ENCODE data around the gene NTMT1. TPM values are rescaled to one million over a fixed set of nuclear protein-coding genes. Genes with fewer than 3 reads are reported as not detected.

NTMT1 gene
- total and polyA plus RNA-seq, 9 of the 15 experiments (the other 6 are each of a cell fraction or from before 2014, with no cell fraction given) = 42.1 to 116 (median 74.7) TPM

DNA sequence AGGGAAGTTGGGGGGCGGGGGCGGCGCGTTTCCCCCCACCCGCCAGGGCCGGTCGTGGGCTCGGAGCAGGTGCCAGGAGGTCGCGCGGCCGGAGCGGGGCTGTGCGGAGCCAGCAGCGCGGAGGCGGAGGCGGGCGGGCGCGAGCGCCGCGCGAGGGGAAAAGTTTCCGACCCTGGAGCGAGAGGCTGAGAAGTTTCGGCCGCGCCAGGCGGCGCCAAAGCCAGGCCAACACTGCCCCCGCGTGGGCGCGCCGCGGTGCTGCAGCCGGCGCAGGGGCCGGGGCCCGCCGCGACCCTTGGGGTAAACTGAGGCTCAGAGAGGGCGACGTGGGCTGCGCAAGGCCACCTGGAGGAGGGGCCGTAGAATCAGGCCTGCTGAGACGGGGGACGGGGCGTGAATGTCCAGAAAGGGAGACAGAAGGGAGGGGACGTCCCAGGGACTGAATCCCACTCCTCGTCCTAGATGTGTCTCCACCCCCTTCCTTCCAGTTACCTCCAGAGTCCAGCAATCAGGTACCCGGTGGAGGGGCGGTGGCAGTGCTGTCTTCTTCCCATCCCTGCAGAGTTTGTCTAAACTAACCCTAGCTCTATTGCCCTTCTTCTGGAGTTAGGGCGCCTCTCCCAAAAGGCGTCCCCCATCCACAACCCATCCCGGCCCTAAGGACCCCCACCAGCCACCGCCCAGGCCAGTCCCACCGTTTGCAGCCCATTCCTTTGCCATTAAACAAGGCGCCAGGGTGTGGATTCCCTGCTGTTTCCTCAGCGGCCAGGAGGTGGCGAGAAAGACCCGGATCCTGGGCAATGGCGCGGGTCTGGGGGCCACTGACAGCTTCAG is 15.3 kb upstream of the NTMT1 start (continued):
- TF ChIP-seq, protein P1, sequence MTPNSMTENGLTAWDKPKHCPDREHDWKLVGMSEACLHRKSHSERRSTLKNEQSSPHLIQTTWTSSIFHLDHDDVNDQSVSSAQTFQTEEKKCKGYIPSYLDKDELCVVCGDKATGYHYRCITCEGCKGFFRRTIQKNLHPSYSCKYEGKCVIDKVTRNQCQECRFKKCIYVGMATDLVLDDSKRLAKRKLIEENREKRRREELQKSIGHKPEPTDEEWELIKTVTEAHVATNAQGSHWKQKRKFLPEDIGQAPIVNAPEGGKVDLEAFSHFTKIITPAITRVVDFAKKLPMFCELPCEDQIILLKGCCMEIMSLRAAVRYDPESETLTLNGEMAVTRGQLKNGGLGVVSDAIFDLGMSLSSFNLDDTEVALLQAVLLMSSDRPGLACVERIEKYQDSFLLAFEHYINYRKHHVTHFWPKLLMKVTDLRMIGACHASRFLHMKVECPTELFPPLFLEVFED (CRISPR knock-in tag; conservative IDR thresholded peaks at IDR 0.05) = no peak
- TF ChIP-seq ZNF76 (CRISPR knock-in tag; IDR thresholded peaks at IDR 0.05; ENCODE audit: borderline replicate concordance) (no peak), HNRNPL (IDR thresholded peaks at IDR 0.05; ENCODE audit: low read depth, low read length) (no peak), TFAM (CRISPR knock-in tag; conservative IDR thresholded peaks at IDR 0.05) (no peak), THRAP3 (IDR thresholded peaks at IDR 0.05; ENCODE audit: borderline replicate concordance) (no peak), SMAD2 (IDR thresholded peaks at IDR 0.05; ENCODE audit: low read depth, low read length) (no peak), KLF1 (tag; IDR thresholded peaks at IDR 0.05) (no peak)
- TF ChIP-seq, protein P2, sequence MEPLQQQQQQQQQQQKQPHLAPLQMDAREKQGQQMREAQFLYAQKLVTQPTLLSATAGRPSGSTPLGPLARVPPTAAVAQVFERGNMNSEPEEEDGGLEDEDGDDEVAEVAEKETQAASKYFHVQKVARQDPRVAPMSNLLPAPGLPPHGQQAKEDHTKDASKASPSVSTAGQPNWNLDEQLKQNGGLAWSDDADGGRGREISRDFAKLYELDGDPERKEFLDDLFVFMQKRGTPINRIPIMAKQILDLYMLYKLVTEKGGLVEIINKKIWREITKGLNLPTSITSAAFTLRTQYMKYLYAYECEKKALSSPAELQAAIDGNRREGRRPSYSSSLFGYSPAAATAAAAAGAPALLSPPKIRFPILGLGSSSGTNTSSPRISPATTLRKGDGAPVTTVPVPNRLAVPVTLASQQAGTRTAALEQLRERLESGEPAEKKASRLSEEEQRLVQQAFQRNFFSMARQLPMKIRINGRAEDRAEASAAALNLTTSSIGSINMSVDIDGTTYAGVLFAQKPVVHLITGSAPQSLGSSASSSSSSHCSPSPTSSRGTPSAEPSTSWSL (CRISPR knock-in tag; IDR thresholded peaks at IDR 0.05; ENCODE audit: borderline replicate concordance) = no peak
- TF ChIP-seq, protein P3, sequence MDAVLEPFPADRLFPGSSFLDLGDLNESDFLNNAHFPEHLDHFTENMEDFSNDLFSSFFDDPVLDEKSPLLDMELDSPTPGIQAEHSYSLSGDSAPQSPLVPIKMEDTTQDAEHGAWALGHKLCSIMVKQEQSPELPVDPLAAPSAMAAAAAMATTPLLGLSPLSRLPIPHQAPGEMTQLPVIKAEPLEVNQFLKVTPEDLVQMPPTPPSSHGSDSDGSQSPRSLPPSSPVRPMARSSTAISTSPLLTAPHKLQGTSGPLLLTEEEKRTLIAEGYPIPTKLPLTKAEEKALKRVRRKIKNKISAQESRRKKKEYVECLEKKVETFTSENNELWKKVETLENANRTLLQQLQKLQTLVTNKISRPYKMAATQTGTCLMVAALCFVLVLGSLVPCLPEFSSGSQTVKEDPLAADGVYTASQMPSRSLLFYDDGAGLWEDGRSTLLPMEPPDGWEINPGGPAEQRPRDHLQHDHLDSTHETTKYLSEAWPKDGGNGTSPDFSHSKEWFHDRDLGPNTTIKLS (IDR thresholded peaks at IDR 0.05; ENCODE audit: borderline replicate concordance, low read depth) = 0 out of 2 replicates have a peak, but pooled peaks have one; percentile 26
- TF ChIP-seq, protein P4, sequence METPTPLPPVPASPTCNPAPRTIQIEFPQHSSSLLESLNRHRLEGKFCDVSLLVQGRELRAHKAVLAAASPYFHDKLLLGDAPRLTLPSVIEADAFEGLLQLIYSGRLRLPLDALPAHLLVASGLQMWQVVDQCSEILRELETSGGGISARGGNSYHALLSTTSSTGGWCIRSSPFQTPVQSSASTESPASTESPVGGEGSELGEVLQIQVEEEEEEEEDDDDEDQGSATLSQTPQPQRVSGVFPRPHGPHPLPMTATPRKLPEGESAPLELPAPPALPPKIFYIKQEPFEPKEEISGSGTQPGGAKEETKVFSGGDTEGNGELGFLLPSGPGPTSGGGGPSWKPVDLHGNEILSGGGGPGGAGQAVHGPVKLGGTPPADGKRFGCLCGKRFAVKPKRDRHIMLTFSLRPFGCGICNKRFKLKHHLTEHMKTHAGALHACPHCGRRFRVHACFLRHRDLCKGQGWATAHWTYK (CRISPR knock-in tag; IDR thresholded peaks at IDR 0.05) = 0 out of 2 replicates have a peak, but pooled peaks have one; percentile 55
- TF ChIP-seq, protein P5, sequence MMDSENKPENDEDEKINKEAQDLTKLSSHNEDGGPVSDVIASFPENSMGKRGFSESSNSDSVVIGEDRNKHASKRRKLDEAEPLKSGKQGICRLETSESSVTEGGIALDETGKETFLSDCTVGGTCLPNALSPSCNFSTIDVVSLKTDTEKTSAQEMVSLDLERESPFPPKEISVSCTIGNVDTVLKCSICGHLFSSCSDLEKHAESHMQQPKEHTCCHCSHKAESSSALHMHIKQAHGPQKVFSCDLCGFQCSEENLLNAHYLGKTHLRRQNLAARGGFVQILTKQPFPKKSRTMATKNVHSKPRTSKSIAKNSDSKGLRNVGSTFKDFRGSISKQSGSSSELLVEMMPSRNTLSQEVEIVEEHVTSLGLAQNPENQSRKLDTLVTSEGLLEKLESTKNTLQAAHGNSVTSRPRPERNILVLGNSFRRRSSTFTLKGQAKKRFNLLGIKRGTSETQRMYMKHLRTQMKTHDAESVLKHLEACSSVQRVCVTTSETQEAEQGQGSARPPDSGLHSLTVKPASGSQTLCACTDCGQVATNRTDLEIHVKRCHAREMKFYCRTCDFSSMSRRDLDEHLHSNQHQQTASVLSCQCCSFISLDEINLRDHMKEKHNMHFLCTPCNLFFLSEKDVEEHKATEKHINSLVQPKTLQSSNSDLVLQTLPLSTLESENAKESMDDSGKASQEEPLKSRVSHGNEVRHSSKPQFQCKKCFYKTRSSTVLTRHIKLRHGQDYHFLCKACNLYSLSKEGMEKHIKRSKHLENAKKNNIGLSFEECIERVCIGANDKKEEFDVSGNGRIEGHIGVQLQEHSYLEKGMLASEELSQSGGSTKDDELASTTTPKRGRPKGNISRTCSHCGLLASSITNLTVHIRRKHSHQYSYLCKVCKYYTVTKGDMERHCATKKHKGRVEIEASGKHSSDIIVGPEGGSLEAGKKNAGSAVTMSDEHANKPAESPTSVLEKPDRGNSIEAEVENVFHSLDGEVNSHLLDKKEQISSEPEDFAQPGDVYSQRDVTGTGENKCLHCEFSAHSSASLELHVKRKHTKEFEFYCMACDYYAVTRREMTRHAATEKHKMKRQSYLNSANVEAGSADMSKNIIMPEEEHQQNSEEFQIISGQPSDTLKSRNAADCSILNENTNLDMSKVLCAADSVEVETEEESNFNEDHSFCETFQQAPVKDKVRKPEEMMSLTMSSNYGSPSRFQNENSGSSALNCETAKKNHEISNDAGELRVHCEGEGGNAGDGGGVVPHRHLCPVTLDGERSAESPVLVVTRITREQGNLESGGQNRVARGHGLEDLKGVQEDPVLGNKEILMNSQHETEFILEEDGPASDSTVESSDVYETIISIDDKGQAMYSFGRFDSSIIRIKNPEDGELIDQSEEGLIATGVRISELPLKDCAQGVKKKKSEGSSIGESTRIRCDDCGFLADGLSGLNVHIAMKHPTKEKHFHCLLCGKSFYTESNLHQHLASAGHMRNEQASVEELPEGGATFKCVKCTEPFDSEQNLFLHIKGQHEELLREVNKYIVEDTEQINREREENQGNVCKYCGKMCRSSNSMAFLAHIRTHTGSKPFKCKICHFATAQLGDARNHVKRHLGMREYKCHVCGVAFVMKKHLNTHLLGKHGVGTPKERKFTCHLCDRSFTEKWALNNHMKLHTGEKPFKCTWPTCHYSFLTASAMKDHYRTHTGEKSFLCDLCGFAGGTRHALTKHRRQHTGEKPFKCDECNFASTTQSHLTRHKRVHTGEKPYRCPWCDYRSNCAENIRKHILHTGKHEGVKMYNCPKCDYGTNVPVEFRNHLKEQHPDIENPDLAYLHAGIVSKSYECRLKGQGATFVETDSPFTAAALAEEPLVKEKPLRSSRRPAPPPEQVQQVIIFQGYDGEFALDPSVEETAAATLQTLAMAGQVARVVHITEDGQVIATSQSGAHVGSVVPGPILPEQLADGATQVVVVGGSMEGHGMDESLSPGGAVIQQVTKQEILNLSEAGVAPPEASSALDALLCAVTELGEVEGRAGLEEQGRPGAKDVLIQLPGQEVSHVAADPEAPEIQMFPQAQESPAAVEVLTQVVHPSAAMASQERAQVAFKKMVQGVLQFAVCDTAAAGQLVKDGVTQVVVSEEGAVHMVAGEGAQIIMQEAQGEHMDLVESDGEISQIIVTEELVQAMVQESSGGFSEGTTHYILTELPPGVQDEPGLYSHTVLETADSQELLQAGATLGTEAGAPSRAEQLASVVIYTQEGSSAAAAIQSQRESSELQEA (IDR thresholded peaks at IDR 0.05; ENCODE audit: low read depth) = no peak

Measured in K562 (cell line).